A673 (cell line): ENCODE results near the gene KIF26B.

Source experiments
- EZH2 ChIP-seq: fragments of 200-600 bp; sonication (generic); IDR thresholded peaks from 2 replicates; pipeline ENCODE4 v1.6.1; 2017; ENCODE audit warnings: borderline replicate concordance, low read depth, mild to moderate bottlenecking, mixed read lengths, antibody characterized with exemption, low read length; ENCODE audit not compliant: poor library complexity, severe bottlenecking
- TF ChIP-seq, protein P1 (sequence below): fragments of 300-800, 200-600 bp; sonication (generic); conservative IDR thresholded peaks from 2 replicates; pipeline ENCODE4 v1.5.1; 2017; ENCODE audit warnings: low read depth, mild to moderate bottlenecking, antibody characterized with exemption, low read length, moderate library complexity, mixed read lengths

DNA sequence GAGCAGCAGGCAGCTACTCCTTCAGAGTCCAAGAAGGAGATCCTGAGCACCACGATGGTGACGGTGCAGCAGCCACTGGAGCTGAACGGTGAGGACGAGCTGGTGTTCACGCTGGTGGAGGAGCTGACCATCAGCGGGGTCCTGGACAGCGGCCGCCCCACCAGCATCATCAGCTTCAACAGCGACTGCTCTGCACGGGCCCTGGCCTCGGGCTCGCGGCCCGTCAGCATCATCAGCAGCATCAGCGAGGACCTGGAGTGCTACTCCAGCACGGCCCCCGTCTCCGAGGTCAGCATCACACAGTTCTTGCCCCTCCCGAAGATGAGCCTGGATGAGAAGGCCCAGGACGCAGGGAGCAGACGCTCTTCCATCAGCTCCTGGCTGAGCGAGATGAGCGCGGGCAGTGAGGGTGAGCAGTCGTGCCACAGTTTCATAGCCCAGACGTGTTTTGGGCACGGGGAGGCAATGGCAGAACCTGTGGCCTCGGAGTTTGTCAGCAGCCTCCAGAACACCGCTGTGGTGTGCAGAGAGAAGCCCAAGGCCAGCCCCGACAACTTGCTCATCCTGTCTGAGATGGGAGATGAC lies 531.8 kb downstream of the KIF26B start:
- TF ChIP-seq, protein P1, sequence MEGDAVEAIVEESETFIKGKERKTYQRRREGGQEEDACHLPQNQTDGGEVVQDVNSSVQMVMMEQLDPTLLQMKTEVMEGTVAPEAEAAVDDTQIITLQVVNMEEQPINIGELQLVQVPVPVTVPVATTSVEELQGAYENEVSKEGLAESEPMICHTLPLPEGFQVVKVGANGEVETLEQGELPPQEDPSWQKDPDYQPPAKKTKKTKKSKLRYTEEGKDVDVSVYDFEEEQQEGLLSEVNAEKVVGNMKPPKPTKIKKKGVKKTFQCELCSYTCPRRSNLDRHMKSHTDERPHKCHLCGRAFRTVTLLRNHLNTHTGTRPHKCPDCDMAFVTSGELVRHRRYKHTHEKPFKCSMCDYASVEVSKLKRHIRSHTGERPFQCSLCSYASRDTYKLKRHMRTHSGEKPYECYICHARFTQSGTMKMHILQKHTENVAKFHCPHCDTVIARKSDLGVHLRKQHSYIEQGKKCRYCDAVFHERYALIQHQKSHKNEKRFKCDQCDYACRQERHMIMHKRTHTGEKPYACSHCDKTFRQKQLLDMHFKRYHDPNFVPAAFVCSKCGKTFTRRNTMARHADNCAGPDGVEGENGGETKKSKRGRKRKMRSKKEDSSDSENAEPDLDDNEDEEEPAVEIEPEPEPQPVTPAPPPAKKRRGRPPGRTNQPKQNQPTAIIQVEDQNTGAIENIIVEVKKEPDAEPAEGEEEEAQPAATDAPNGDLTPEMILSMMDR: no peak
- TF ChIP-seq EZH2: no peak
